ENCODE results near the gene DDX10.

The DDX10 gene

DNA sequence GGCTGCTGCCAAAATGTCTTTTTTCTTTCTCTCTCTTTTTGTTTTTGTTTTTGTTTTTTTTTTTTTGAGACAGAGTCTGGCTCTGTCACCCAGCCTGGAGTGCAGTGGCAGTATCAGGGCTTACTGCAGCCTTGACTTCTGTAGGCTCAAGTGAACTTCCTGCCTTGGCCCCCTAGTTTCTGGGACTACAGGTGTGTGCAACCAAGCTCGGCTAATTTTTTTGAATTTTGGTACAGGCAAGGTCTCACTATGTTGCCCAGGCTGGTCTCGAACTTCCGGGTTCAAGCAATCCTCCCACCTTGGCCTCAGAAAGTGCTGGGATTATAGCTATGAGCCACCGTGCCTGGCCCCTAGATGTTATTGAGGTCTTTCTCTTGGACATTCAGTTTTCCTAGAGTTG is 2.2 kb upstream of the DDX10 start:
- DNase-seq = no peak

GRCh38 chr11:108663154-108663877 is 1.6 kb upstream of the DDX10 start:
- no peak for DNase-seq

- DNase-seq = no peak
Measured at GRCh38 chr11:108666373-108666772, 1.5 kb downstream of the DDX10 start.

GRCh38 chr11:108669286-108669685 is 4.4 kb downstream of the DDX10 start:
- no peak for DNase-seq

DNA sequence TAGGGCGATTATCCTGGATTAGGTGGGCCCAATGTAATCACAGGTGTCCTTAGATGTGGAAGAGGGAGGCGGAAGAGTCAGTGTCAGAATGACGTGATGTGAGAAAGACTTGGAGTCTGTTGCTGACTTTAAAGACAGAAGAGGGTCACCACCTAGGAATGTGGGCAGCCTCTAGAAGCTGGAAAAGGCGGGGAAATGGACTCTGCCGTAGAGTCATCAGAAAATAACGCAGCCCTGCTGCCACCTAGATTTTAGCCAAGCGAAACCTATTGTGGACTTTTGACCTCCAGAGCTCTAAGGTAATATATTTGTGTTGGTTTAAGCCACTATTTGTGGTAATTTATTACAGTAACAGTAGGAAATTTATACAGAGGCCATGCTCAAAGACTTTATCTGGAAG is 4.8 kb downstream of the DDX10 start:
- no peak for DNase-seq

DNA sequence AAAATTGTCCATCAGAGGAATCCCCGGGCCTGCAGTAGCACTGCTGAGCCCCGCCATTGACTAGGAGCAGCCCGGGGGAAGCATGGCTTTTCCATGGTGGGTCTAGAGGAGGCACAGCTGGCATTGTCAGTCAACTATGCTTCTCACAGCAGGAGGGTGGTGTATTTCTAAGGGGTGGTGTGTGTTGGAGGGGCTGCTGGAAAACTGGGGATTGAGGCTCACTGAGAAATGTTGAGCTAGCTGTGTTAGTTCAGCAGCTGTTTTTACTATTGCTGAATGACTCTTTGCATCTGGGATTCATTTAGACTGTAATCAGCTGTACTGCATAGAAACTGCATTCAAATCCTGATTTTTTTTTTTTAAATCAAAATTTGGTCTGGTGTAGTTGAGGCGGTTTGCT is 5.6 kb downstream of the DDX10 start:
- no peak for DNase-seq

DNA sequence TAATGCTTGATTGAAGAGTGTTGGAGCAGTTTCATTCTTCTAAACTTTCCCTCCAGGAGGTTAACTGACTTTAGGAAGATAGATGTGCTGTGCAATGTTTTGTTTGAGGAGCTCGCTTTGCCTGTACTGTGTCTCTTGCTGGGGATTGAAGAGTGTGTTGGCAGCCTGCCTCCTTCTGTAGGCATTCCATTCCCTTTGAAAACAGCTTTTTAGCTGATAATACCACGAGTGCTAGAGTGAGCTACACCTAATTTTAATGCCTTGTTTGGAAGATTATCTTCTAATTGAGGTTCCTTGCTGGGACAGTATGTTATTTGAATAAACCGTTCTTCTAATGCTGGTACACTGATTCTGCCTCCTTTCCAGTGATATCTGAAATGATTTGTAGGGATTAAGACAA is 7.2 kb downstream of the DDX10 start:
- DNase-seq = peak; percentile 11

DNA sequence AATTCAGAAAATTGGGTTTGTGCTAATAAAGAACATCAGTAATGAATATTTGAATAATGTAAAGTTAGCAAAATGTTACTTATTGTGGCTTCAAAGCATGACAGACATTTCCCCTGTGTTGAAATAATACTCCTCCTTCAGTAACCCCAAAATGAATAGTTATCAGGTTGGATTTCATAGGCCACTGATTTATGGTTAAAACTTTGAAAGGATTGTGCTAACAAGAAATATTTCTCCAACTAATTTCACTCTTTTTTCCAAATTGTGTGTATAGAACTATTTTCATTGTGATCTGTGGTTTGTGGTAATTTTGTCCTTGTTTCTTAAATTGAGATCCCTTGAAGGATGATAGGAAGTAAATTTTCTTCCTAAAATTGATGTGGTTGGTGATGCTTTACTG is 7.9 kb downstream of the DDX10 start:
- no peak for DNase-seq

- no peak for DNase-seq
Measured at GRCh38 chr11:108679045-108679444, 14.2 kb downstream of the DDX10 start.

- no peak for DNase-seq
Measured at GRCh38 chr11:108680271-108680670, 15.4 kb downstream of the DDX10 start.

DNA sequence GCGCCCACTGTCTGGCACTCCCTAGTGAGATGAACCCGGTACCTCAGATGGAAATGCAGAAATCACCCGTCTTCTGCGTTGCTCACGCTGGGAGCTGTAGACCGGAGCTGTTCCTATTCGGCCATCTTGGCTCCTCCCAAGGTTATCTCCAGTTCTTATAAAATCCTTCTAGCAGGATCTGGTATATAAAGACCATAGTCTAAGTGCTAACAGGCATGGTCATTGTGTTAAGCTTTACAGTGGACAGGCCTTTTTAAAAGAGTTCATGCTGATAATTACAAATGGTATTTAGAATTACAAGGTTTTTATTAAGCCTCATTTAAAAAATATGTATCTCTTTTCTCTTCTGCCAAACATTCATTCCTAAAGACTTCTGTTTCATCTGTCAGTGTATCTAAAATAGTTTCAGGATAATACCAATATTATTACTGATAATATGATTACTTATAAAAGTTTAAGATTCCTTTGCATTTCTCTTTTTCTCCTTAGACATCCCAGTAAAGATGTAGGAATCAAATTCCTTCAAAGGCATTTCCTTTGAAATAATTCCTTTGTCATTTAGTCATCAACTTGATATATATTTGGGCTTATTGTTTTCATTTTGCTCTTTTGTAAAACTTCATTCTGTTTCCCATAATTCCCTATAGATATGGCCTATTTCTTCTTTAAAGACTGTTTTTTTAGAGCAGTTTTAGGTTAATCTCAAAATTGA is 20.7 kb downstream of the DDX10 start:
- no peak for DNase-seq

- no peak for DNase-seq
Measured at GRCh38 chr11:108693852-108694251, 29.0 kb downstream of the DDX10 start.

GRCh38 chr11:108694846-108695245 is 30.0 kb downstream of the DDX10 start:
- no peak for DNase-seq

DNA sequence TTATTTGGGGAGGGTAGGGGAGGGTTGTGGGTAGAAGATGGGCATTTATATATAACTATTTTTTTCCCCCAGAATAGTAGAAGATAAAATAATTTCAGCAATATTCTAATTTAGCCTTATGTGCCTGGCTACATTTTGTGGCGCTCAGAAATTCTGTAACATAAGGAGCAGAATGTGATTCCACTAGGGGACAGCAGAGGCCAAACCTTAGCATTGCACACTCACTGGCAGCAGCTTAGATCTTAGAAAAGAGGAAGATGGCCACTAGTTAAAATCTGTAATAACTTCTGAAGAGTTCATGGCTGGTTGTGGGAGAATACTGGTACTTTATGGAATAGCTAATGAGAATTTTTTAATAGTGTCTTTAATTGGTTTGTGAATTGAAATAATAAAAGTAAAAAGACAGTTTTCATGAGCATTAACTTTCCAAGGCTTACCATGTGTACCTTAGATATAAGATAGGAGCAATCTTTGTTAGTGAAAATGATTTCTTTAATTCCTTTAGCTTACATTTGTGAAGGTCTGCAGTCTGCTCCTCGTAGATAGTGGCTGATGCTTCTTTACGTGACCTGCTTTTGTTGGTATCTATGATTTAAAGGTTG is 33.1 kb downstream of the DDX10 start:
- DNase-seq = peak; percentile 29

DNA sequence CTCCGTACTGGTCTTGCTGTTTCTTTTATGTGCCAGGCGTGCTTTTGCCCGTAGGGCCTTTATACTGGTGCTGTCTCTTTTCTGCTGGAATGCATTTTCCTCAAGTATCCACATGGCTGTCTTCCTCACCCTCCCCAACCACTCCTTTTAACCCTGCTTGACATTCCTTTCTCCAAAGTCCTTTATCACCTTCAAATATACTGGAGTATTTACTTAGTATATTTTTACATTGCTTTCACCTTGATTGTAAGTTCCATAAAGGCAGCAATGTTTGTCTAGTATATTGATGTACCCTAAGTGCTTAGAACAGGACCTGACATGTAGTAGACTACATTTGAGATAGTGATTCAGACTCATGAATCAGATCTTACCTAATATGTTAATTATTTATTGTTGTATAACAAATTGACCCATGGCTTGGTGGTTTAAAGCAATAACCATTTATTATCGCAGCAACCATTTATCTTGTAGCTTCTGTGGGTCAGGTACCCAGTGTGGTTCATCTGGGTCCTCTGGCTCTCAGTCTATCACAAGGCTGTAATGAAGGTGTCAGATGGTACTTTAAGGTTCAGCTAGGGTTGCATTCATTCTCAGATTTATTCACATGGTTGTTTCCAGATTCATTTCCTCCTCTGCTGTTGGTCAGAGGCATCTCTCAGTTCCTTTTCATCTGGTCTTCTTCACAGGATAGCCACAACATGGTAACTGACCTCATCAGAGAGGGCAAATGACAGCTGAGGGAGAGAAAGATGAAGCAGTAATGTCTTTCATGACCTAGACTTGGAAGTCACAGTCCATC is 34.2 kb downstream of the DDX10 start:
- DNase-seq = peak; percentile 50

DNA sequence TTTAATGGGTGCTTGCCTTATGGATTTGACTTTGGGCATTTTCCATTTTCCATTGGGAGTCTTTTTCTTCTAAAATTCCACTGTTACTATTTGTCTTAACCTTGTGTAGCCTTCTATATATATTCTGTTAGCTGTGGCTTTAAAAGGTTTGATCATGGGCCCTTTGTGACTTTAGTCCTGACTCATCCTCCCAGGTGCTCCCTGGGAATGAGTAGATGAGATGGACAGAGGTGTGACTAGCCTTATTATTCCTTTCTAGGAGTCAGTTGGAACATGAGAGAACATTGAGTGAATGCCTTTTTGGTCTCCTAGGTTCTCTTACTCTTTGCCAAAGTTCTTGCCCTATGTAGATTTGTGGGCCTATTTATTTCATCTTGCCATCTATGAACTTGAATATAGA is 39.0 kb downstream of the DDX10 start:
- no peak for DNase-seq

- no peak for DNase-seq
Measured at GRCh38 chr11:108705061-108705460, 40.2 kb downstream of the DDX10 start.

- DNase-seq = no peak
Measured at GRCh38 chr11:108708173-108708572, 43.3 kb downstream of the DDX10 start.

DNA sequence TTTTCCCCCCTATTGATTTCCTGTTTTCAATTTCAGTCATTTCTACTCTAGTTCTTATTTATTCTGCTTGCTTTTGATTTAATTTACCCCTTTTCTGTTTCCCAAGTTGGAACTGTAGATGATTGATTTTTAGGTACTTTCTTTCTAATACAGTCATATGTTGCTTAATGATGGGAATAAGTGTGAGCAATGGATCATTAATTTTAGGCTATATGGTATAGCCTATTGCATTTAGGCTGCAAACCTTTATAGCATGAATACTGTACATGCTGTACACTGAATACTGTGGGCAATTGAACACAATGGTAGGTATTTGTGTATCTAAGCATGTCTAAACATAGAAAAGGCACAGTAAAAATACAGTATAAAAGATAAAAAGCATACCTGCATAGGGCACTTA is 44.9 kb downstream of the DDX10 start:
- DNase-seq = no peak

- no peak for DNase-seq
Measured at GRCh38 chr11:108713076-108713790, 48.4 kb downstream of the DDX10 start.

- DNase-seq = no peak
Measured at GRCh38 chr11:108715239-108715638, 50.4 kb downstream of the DDX10 start.

DNA sequence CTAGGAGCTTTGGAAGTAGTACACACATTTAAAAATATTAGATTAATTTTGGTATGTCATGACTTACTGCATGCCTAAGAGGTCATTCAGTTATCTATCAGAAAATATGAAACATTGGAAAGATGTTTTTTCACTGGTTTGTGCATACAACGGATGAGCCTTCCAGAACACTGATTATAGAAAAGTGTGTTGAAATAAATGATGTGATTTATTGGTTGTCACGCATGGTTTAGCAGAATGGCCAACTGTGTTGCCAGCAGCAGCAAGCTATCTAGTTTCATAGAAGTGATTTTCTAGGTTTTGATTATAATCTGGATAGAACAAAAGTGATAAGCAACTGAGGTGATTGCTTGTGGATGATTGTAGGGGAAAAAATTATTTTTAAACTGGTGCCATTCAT is 53.6 kb downstream of the DDX10 start:
- no peak for DNase-seq

Measured in NCI-H2029 (cell line).